ENCODE measurements around the gene EFNB1. TPM values are rescaled to one million over a fixed set of nuclear protein-coding genes. Genes with fewer than 3 reads are reported as not detected.

Gene EFNB1
- total RNA-seq, 1 donor from 2014 or later, result 23.3 TPM

DNA sequence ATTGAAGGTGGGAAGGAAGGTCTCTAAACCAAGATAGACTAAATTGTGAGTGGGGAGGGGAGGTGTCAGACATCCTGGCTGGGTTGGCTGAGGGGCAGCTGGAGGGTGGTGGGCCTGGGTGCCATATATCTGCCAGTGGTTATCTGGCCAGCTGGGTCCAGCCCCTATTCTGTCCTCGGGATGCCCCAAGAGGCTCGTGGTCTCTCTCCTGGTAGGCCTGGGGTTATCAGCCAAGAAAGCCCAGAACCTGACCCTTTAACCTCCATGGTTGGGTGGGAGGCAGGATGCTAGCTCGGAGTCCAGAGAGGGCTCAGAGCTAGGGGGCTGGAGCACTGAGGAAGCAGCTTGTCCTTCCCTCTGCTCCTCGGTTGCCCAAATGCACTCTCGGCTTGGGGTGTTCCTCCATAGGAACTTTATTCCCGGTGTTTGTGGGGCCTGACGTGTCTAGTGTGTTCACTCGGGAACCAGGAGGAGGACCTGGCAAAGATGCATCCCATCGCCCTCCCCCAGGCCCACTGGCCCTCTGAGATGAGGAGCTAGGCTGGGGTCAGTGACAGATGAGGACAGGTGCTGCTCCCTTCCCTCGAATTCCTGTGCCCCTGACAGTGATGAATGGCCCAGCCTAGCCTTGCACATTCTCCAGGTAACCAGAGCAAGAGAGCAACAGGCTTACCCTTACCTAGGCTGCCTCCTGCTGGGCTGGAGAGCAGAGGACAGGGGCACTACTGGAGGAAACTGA, 5.2 kb upstream of the EFNB1 start:
- Histone ChIP-seq H3K4me1 (ENCODE audit: insufficient read depth, low read length) (peaks cover 4% of the 10 kb centered on the region), H3K4me2 (ENCODE audit: low read length) (no peak overlapping the region), H3K27ac (ENCODE audit: low read depth, low read length) (no peak overlapping the region), H2AFZ (ENCODE audit: low read depth, low read length) (no peak overlapping the region), H3K36me3 (ENCODE audit: insufficient read depth, low read length) (no peaks in the 10 kb centered on the region), H3K9ac (ENCODE audit: low read length) (no peak overlapping the region), H3K79me2 (ENCODE audit: insufficient read depth, low read length) (no peaks in the 10 kb centered on the region), H3K4me3 (ENCODE audit: insufficient read depth, low read depth, low read length) (no peak overlapping the region), H3K27me3 (ENCODE audit: insufficient read depth, low read length) (no peaks in the 10 kb centered on the region), H4K20me1 (ENCODE audit: insufficient read depth, low read length) (no peaks in the 10 kb centered on the region), H3K9me3 (ENCODE audit: insufficient read depth, low read depth, low read length) (no peaks in the 10 kb centered on the region)
- no peak for FAIRE-seq
- no peaks in the 10 kb centered on the region for H3K4me1 Mint-ChIP-seq (ENCODE audit: low read depth, unreplicated experiment)
- no peaks in the 10 kb centered on the region for H3K36me3 Mint-ChIP-seq (ENCODE audit: low read depth, unreplicated experiment)
- TF ChIP-seq EZH2 (IDR thresholded peaks at IDR 0.05; ENCODE audit: insufficient read depth, low read length) (no peak), CTCF (IDR thresholded peaks at IDR 0.05; ENCODE audit: insufficient read depth, low read depth, low read length) (no peak)
- peaks cover 27% of the 10 kb centered on the region for H3K27me3 Mint-ChIP-seq (ENCODE audit: low read depth, unreplicated experiment)
- no peak overlapping the region for H3K27ac Mint-ChIP-seq (ENCODE audit: unreplicated experiment)
- no peak overlapping the region for H3K4me3 Mint-ChIP-seq (ENCODE audit: unreplicated experiment)
- no peak for DNase-seq (ENCODE audit: low read depth)
- no peaks in the 10 kb centered on the region for H3K9me3 Mint-ChIP-seq (ENCODE audit: unreplicated experiment)

DNA sequence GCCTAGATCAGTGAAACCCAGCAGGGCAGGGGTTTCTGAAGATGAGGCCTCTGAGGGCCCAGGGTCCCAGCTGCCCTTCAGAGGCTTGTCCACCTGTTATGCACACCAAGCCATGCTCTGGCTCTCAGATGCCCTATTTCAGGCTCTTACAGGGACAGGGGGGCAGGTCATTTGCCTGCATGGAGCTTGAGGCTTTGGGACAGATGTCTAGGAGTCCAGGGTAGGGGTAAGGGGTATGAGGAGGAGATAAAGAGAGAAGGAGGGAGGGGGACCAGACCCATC, 4.7 kb upstream of the EFNB1 start:
- no peak overlapping the region for H3K4me3 Mint-ChIP-seq (ENCODE audit: unreplicated experiment)

More for the DNA sequence above, 4.7 kb upstream of the EFNB1 start:
- Histone ChIP-seq H3K4me3 (ENCODE audit: insufficient read depth, low read depth, low read length) (no peak overlapping the region), H3K4me1 (ENCODE audit: insufficient read depth, low read length) (peaks cover 4% of the 10 kb centered on the region), H3K36me3 (ENCODE audit: insufficient read depth, low read length) (no peaks in the 10 kb centered on the region), H3K9ac (ENCODE audit: low read length) (no peak overlapping the region), H3K4me2 (ENCODE audit: low read length) (no peak overlapping the region), H3K27me3 (ENCODE audit: insufficient read depth, low read length) (no peaks in the 10 kb centered on the region), H2AFZ (ENCODE audit: low read depth, low read length) (no peak overlapping the region), H4K20me1 (ENCODE audit: insufficient read depth, low read length) (no peaks in the 10 kb centered on the region), H3K27ac (ENCODE audit: low read depth, low read length) (no peak overlapping the region), H3K79me2 (ENCODE audit: insufficient read depth, low read length) (no peaks in the 10 kb centered on the region), H3K9me3 (ENCODE audit: insufficient read depth, low read depth, low read length) (no peaks in the 10 kb centered on the region)
- H3K27me3 Mint-ChIP-seq (ENCODE audit: low read depth, unreplicated experiment), result peaks cover 27% of the 10 kb centered on the region
- TF ChIP-seq CTCF (IDR thresholded peaks at IDR 0.05; ENCODE audit: insufficient read depth, low read depth, low read length) (no peak), EZH2 (IDR thresholded peaks at IDR 0.05; ENCODE audit: insufficient read depth, low read length) (no peak)
- no peak overlapping the region for H3K27ac Mint-ChIP-seq (ENCODE audit: unreplicated experiment)
- no peaks in the 10 kb centered on the region for H3K4me1 Mint-ChIP-seq (ENCODE audit: low read depth, unreplicated experiment)
- H3K9me3 Mint-ChIP-seq (ENCODE audit: unreplicated experiment), result no peaks in the 10 kb centered on the region
- DNase-seq (ENCODE audit: low read depth) (no peak), FAIRE-seq (no peak)
- H3K36me3 Mint-ChIP-seq (ENCODE audit: low read depth, unreplicated experiment), result no peaks in the 10 kb centered on the region

All from astrocyte (in vitro differentiated cells and primary cell).